Measurements from ENCODE around the gene RECK. TPM values are rescaled to one million over a fixed set of nuclear protein-coding genes. Genes with fewer than 3 reads are reported as not detected.
"Not testable (repeated sequence)": the region's sequence is repeated elsewhere in the genome, so short reads cannot be mapped to it uniquely, and the experiment has no call there.

The RECK gene, protein sequence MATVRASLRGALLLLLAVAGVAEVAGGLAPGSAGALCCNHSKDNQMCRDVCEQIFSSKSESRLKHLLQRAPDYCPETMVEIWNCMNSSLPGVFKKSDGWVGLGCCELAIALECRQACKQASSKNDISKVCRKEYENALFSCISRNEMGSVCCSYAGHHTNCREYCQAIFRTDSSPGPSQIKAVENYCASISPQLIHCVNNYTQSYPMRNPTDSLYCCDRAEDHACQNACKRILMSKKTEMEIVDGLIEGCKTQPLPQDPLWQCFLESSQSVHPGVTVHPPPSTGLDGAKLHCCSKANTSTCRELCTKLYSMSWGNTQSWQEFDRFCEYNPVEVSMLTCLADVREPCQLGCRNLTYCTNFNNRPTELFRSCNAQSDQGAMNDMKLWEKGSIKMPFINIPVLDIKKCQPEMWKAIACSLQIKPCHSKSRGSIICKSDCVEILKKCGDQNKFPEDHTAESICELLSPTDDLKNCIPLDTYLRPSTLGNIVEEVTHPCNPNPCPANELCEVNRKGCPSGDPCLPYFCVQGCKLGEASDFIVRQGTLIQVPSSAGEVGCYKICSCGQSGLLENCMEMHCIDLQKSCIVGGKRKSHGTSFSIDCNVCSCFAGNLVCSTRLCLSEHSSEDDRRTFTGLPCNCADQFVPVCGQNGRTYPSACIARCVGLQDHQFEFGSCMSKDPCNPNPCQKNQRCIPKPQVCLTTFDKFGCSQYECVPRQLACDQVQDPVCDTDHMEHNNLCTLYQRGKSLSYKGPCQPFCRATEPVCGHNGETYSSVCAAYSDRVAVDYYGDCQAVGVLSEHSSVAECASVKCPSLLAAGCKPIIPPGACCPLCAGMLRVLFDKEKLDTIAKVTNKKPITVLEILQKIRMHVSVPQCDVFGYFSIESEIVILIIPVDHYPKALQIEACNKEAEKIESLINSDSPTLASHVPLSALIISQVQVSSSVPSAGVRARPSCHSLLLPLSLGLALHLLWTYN
- total RNA-seq: 10 to 100 TPM; 14.3 to 37.7 (median 30.7) TPM

DNA sequence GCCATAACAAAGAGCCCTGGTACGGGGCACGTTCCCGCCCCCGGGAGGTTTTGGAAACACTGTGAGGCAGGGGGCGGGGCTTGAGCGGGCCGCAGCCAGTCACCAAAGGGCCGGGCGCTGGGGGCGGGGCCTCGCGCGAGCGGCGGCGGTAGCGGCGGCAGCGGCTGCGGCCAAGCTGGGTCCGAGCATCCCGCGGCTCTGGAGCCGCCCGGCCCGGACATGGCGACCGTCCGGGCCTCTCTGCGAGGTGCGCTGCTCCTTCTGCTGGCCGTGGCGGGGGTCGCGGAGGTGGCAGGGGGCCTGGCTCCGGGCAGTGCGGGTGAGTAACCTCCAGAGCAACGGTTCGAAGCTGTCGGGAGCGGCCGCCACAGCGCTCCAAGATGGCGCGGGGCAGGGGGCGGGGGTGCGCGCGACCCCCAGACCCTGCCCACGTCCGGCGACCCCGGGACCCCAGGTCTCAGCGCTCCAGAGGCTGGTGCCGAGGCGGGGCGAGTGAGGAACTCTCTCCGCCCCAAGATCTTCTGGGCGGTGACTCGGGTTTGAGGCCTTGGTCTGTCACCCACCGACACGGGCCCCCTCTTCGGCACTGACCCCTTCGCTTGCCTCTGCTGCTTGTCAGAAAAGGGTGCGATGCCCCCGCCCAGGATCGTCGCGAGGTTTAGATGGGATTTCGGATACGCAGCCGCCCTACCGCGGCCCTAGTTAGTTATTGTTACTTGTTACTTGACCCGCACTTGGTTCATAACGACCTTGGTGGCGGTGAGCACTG, at the start of gene RECK:
Gene RECK, plus strand, starts transcription at position 134 of the 769 bp plus-strand sequence. Its CDS starts 86 bp downstream, at position 220.
- no peaks in the 10 kb centered on the region for H3K27me3 ChIP-seq
- TF ChIP-seq POLR2A (IDR thresholded peaks at IDR 0.05): peak; percentile 76 to 86
- TF ChIP-seq, protein P1, sequence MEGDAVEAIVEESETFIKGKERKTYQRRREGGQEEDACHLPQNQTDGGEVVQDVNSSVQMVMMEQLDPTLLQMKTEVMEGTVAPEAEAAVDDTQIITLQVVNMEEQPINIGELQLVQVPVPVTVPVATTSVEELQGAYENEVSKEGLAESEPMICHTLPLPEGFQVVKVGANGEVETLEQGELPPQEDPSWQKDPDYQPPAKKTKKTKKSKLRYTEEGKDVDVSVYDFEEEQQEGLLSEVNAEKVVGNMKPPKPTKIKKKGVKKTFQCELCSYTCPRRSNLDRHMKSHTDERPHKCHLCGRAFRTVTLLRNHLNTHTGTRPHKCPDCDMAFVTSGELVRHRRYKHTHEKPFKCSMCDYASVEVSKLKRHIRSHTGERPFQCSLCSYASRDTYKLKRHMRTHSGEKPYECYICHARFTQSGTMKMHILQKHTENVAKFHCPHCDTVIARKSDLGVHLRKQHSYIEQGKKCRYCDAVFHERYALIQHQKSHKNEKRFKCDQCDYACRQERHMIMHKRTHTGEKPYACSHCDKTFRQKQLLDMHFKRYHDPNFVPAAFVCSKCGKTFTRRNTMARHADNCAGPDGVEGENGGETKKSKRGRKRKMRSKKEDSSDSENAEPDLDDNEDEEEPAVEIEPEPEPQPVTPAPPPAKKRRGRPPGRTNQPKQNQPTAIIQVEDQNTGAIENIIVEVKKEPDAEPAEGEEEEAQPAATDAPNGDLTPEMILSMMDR (IDR thresholded peaks at IDR 0.05): peak in 1 of 4 experiments; percentile 2
- H3K27ac ChIP-seq: peak within 1 kb of the TSS; percentile 83 to 86
- no peaks in the 10 kb centered on the region for H3K9me3 ChIP-seq
- peak within 1 kb of the TSS; percentile 93 to 97 for H3K4me3 ChIP-seq
- H3K4me1 ChIP-seq: peaks cover 0 to 4% of the 10 kb centered on the region in 2 donors
- peak; percentile 87 to 89 for DNase-seq
- no peaks in the 10 kb centered on the region for H3K36me3 ChIP-seq
- intact Hi-C loops (cut with DNase I; ENCODE audit: low total_unique reads): no loop called here

DNA sequence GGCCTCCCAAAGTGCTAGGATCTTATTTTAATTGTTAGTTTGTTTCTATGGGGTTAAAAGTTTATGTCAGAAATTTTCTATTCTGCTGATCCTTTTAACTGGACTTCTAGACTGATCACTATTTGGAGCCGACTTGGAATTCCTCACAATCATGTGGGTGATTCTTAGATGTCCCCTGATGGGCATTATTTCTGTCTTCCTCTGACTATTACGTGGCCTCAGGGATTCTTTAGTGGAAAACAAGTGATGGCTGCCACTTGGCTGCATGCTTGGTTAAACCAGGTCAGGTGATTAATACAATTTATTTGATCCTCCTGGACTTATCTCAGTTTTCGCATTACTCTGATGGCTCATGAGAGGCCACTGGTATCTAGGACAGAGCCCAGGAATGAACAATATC, 46.6 kb upstream of the RECK start:
- no peaks in the 10 kb centered on the region for H3K4me1 ChIP-seq
- no peak overlapping the region for H3K4me3 ChIP-seq
- no peak overlapping the region for H3K27ac ChIP-seq
- TF ChIP-seq, protein P1 (IDR thresholded peaks at IDR 0.05): no peak
- TF ChIP-seq POLR2A (IDR thresholded peaks at IDR 0.05): no peak
- no peak for DNase-seq
- no peaks in the 10 kb centered on the region for H3K9me3 ChIP-seq
- no peaks in the 10 kb centered on the region for H3K27me3 ChIP-seq
- H3K36me3 ChIP-seq: no peaks in the 10 kb centered on the region
- intact Hi-C loops (cut with DNase I; ENCODE audit: low total_unique reads): no loop called here

DNA sequence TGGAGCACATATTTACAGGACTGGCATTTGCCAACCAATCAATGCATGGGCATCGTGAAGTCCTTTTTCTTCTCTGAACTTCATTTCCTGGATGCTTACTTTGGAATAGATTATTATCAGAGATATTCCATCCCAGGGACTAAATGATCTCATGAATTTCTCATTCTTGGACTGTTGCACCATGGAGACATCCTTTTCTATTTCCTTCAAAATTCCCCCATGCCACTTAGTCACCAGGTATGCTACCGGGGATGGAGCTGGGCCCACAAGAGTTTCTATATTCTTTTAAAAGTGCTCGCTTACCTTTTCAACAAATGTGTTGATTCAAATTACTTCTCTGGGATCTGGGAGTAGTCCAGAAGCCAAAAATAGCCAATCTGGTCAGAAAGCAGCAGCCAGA, 43.6 kb upstream of the RECK start:
- H3K36me3 ChIP-seq; H3K4me1 ChIP-seq; H3K9me3 ChIP-seq; H3K27ac ChIP-seq; H3K4me3 ChIP-seq; H3K27me3 ChIP-seq; DNase-seq; intact Hi-C loops (cut with DNase I; ENCODE audit: low total_unique reads): not testable (repeated sequence)

DNA sequence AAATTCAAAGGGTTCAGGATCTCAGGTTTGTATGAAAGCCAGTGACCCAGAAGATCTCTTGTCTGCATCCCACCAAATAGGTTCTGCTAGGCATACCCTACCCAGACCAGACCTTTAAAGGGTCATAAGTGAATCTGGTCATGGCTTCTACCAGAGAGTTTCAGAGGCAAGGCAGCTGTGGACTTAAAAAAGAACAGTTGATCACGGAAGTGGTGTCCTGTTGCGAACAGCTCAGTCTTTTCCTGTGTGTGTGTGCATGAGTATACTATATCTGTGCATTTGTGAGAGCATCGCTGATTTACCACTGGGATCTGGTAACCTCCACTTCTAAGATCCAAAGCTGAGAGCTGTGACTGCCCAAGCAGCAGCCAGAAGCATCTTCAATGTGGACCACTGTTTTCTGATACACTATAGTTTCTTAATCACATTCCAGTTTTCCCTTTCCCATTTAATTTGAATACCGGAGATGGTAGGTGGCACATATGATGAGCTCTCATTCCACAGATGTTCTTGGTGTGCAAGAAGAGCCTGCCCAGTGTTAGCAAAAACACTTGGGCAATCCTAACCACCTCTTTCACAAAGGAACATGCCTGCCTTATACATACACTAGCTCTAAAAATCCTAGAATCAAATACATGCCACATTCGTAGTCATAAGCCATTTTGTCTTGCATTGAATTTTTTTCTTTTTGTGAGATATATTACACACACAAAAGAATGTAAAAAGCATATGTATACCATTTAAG, 42.6 kb upstream of the RECK start:
- Histone ChIP-seq H3K9me3 (no peaks in the 10 kb centered on the region), H3K27ac (no peak overlapping the region), H3K36me3 (no peaks in the 10 kb centered on the region), H3K4me3 (no peak overlapping the region), H3K4me1 (no peaks in the 10 kb centered on the region), H3K27me3 (no peaks in the 10 kb centered on the region)
- no peak for TF ChIP-seq POLR2A (IDR thresholded peaks at IDR 0.05)
- TF ChIP-seq, protein P1 (IDR thresholded peaks at IDR 0.05): no peak
- intact Hi-C loops (cut with DNase I; ENCODE audit: low total_unique reads): no loop called here
- DNase-seq: no peak

DNA sequence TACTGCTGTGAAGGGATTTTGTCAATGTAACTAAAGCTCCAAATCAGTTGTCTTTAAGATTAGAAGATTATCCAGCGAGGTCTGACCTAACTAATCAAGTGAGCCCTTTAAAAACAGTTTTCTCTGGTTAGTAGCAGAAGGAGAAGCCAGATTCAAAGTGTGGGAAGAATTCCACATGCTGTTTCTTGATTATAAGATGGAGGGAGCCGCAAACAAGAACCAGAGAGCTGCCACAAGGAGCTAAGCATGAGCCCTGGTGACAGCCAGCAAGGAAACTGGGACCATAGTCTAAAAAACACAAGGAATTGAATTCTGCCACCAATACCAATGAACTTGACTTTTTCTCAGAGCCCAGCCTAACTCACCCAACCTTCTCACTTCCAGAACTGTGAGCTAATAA, 41.8 kb upstream of the RECK start:
- H3K9me3 ChIP-seq: no peaks in the 10 kb centered on the region
- H3K4me1 ChIP-seq: no peaks in the 10 kb centered on the region
- TF ChIP-seq, protein P1 (IDR thresholded peaks at IDR 0.05): no peak
- TF ChIP-seq POLR2A (IDR thresholded peaks at IDR 0.05): no peak
- no peaks in the 10 kb centered on the region for H3K27me3 ChIP-seq
- intact Hi-C loops (cut with DNase I; ENCODE audit: low total_unique reads): no loop called here
- H3K4me3 ChIP-seq: no peak overlapping the region
- no peak for DNase-seq
- no peak overlapping the region for H3K27ac ChIP-seq
- no peaks in the 10 kb centered on the region for H3K36me3 ChIP-seq

Measured in uterus (tissue), 4 donors.